HEK293 (cell line): ENCODE results near the gene TMEM60.

Experiments used
- BCL6B ChIP-seq: fragments of 450-650 bp; formaldehyde crosslinking; IDR thresholded peaks from 2 replicates; pipeline ENCODE4 v1.5.1; 2017; ENCODE audit warnings: missing biosample characterization, missing genetic modification characterization
- SALL2 ChIP-seq: fragments of 450-650 bp; formaldehyde crosslinking; IDR thresholded peaks from 2 replicates; pipeline ENCODE4 v1.5.0; 2017; ENCODE audit warnings: missing biosample characterization, mild to moderate bottlenecking, missing genetic modification characterization, borderline replicate concordance
- ZNF10 ChIP-seq: fragments of 450-650 bp; formaldehyde crosslinking; IDR thresholded peaks from 2 replicates; pipeline ENCODE4 v1.5.1; 2017; ENCODE audit warnings: missing biosample characterization, missing genetic modification characterization
- ZNF132 ChIP-seq: fragments of 450-650 bp; formaldehyde crosslinking; IDR thresholded peaks from 2 replicates; pipeline ENCODE4 v1.5.1; 2017; ENCODE audit warnings: missing biosample characterization, missing genetic modification characterization, borderline replicate concordance
- ZNF155 ChIP-seq: fragments of 450-650 bp; formaldehyde crosslinking; IDR thresholded peaks from 2 replicates; pipeline ENCODE4 v1.5.1; 2016; ENCODE audit warnings: missing biosample characterization, missing genetic modification characterization
- ZNF19 ChIP-seq: fragments of 450-650 bp; formaldehyde crosslinking; IDR thresholded peaks from 2 replicates; pipeline ENCODE4; 2016; ENCODE audit warnings: missing biosample characterization, missing genetic modification characterization, low read depth
- ZNF426 ChIP-seq: fragments of 450-650 bp; formaldehyde crosslinking; IDR thresholded peaks from 2 replicates; pipeline ENCODE4 v1.5.1; 2017; ENCODE audit warnings: missing biosample characterization, missing genetic modification characterization, mild to moderate bottlenecking, inconsistent platforms, moderate library complexity
- ZNF768 ChIP-seq: fragments of 450-650 bp; formaldehyde crosslinking; IDR thresholded peaks from 2 replicates; pipeline ENCODE4 v1.5.1; 2018; ENCODE audit warnings: missing biosample characterization, mild to moderate bottlenecking, missing genetic modification characterization
- TF ChIP-seq, protein P1 (sequence below): fragments of 450-650 bp; formaldehyde crosslinking; IDR thresholded peaks from 2 replicates; pipeline ENCODE4 v1.5.1; 2016; ENCODE audit warnings: missing biosample characterization, missing genetic modification characterization
- TF ChIP-seq, protein P2 (sequence below): fragments of 450-650 bp; formaldehyde crosslinking; IDR thresholded peaks from 2 replicates; pipeline ENCODE4 v1.5.1; 2016; ENCODE audit warnings: missing biosample characterization, missing genetic modification characterization

DNA sequence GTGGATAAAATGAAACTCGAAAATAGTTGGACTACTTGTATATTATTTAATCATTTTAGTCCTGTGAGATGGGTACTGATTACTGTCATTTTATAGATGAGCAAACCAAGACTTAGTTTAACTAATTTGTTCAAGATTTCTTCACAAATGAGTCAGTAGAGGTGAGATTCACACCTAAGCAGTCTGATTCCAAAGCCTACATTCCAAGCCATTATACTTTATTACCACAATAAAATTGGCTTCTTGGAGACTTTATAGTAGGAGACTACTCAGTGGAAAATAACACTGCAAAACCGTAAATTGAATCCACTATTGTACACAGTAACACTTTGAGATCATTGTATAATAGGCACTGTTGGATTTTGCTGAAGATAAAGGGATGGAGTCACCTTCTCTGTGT is 2.5 kb upstream of the TMEM60 start:
- TF ChIP-seq ZNF426 (no peak), ZNF768 (no peak), ZNF10 (tag by site-specific recombination) (no peak), ZNF19 (tag by site-specific recombination) (no peak), BCL6B (tag by site-specific recombination) (no peak), ZNF155 (no peak), ZNF132 (no peak), SALL2 (tag by site-specific recombination) (no peak)
- TF ChIP-seq, protein P1, sequence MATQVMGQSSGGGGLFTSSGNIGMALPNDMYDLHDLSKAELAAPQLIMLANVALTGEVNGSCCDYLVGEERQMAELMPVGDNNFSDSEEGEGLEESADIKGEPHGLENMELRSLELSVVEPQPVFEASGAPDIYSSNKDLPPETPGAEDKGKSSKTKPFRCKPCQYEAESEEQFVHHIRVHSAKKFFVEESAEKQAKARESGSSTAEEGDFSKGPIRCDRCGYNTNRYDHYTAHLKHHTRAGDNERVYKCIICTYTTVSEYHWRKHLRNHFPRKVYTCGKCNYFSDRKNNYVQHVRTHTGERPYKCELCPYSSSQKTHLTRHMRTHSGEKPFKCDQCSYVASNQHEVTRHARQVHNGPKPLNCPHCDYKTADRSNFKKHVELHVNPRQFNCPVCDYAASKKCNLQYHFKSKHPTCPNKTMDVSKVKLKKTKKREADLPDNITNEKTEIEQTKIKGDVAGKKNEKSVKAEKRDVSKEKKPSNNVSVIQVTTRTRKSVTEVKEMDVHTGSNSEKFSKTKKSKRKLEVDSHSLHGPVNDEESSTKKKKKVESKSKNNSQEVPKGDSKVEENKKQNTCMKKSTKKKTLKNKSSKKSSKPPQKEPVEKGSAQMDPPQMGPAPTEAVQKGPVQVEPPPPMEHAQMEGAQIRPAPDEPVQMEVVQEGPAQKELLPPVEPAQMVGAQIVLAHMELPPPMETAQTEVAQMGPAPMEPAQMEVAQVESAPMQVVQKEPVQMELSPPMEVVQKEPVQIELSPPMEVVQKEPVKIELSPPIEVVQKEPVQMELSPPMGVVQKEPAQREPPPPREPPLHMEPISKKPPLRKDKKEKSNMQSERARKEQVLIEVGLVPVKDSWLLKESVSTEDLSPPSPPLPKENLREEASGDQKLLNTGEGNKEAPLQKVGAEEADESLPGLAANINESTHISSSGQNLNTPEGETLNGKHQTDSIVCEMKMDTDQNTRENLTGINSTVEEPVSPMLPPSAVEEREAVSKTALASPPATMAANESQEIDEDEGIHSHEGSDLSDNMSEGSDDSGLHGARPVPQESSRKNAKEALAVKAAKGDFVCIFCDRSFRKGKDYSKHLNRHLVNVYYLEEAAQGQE, result no peak
- TF ChIP-seq, protein P2, sequence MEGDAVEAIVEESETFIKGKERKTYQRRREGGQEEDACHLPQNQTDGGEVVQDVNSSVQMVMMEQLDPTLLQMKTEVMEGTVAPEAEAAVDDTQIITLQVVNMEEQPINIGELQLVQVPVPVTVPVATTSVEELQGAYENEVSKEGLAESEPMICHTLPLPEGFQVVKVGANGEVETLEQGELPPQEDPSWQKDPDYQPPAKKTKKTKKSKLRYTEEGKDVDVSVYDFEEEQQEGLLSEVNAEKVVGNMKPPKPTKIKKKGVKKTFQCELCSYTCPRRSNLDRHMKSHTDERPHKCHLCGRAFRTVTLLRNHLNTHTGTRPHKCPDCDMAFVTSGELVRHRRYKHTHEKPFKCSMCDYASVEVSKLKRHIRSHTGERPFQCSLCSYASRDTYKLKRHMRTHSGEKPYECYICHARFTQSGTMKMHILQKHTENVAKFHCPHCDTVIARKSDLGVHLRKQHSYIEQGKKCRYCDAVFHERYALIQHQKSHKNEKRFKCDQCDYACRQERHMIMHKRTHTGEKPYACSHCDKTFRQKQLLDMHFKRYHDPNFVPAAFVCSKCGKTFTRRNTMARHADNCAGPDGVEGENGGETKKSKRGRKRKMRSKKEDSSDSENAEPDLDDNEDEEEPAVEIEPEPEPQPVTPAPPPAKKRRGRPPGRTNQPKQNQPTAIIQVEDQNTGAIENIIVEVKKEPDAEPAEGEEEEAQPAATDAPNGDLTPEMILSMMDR (tag by site-specific recombination), result no peak
